GM18907 (cell line): ENCODE results near the gene LRRC17.
A peak's percentile ranks its signal among the peaks of the same experiment; 100 is the strongest.

Source experiments
- ATAC-seq: cut with Tn5 transposase; IDR thresholded peaks from one replicate; pipeline ENCODE4 v1.9.1; 2021; ENCODE audit warnings: mild to moderate bottlenecking, moderate library complexity; ENCODE audit not compliant: unreplicated experiment

Gene LRRC17

GRCh38 chr7:102912742-102913141 is at the start of gene LRRC17:
LRRC17 (plus strand) TSS chr7:102913000; CDS start chr7:102933914, 20,914 bp downstream.
- ATAC-seq, result no peak

- no peak for ATAC-seq
These were observed 47.8 kb upstream of the LRRC17 start for GRCh38 chr7:102864958-102865357.

- ATAC-seq, result no peak
These were observed 46.1 kb upstream of the LRRC17 start for GRCh38 chr7:102866535-102867215.

- no peak for ATAC-seq
These were observed 43.6 kb upstream of the LRRC17 start for GRCh38 chr7:102869195-102869594.

- no peak for ATAC-seq
These were observed 40.3 kb upstream of the LRRC17 start for GRCh38 chr7:102872460-102872859.

GRCh38 chr7:102873470-102874165 is 39.2 kb upstream of the LRRC17 start:
- peak; percentile 39 for ATAC-seq

GRCh38 chr7:102874166-102874829 is 38.5 kb upstream of the LRRC17 start:
- peak; percentile 99 for ATAC-seq

- ATAC-seq, result no peak
These were observed 37.8 kb upstream of the LRRC17 start for GRCh38 chr7:102874966-102875365.

- no peak for ATAC-seq
These were observed 37.0 kb upstream of the LRRC17 start for GRCh38 chr7:102875700-102876295.

GRCh38 chr7:102883098-102883860 is 29.5 kb upstream of the LRRC17 start:
- ATAC-seq, result no peak

GRCh38 chr7:102888561-102889233 is 24.1 kb upstream of the LRRC17 start:
- ATAC-seq, result no peak

GRCh38 chr7:102889851-102890250 is 22.9 kb upstream of the LRRC17 start:
- ATAC-seq, result no peak

- ATAC-seq, result no peak
These were observed 22.4 kb upstream of the LRRC17 start for GRCh38 chr7:102890292-102890970.

- no peak for ATAC-seq
These were observed 21.7 kb upstream of the LRRC17 start for GRCh38 chr7:102890971-102891692.

GRCh38 chr7:102891693-102892261 is 21.0 kb upstream of the LRRC17 start:
- no peak for ATAC-seq

- ATAC-seq, result no peak
These were observed 20.0 kb upstream of the LRRC17 start for GRCh38 chr7:102892631-102893278.

- ATAC-seq, result no peak
These were observed 17.2 kb upstream of the LRRC17 start for GRCh38 chr7:102895602-102896001.

GRCh38 chr7:102896585-102896984 is 16.2 kb upstream of the LRRC17 start:
- no peak for ATAC-seq
